GM12878 (cell line): ENCODE results near the gene RGSL1. TPM values are rescaled to one million over a fixed set of nuclear protein-coding genes. Genes with fewer than 3 reads are reported as not detected.

Source experiments
- ATF2 ChIP-seq: IDR thresholded peaks from 2 replicates; pipeline ENCODE4 v1.6.1; 2012; ENCODE audit warnings: low read length, inconsistent platforms
- ATF7 ChIP-seq: fragments of 450-650 bp; IDR thresholded peaks from 2 replicates; pipeline ENCODE4 v1.6.1; 2016; ENCODE audit warnings: low read depth, mild to moderate bottlenecking
- CBX5 ChIP-seq: sonication (generic); IDR thresholded peaks from 2 replicates; pipeline ENCODE4 v1.6.1; 2016; ENCODE audit warnings: low read depth, moderate library complexity, mild to moderate bottlenecking, inconsistent platforms
- JUNB ChIP-seq: IDR thresholded peaks from 2 replicates; pipeline ENCODE4 v1.6.1; 2016; ENCODE audit warnings: antibody characterized with exemption, mild to moderate bottlenecking
- KAT2A ChIP-seq: conservative IDR thresholded peaks from 2 replicates; pipeline ENCODE4 v1.6.1; 2011; ENCODE audit warnings: low read depth, low read length; ENCODE audit not compliant: control insufficient read depth
- NBN ChIP-seq: fragments of 450-650 bp; IDR thresholded peaks from 2 replicates; pipeline ENCODE4 v1.6.1; 2016
- NFYA ChIP-seq: IDR thresholded peaks from 2 replicates; pipeline ENCODE4 v1.6.1; 2011; ENCODE audit warnings: low read depth, mild to moderate bottlenecking, low read length, improper control_type of control experiment, borderline replicate concordance
- NR2C1 ChIP-seq: fragments of 450-650 bp; IDR thresholded peaks from 2 replicates; pipeline ENCODE4 v1.6.1; 2017; ENCODE audit warnings: antibody characterized with exemption, mild to moderate bottlenecking, moderate library complexity
- NRF1 ChIP-seq: conservative IDR thresholded peaks from 2 replicates; pipeline ENCODE4 v1.6.1; 2011; ENCODE audit warnings: mild to moderate bottlenecking, low read depth, low read length, improper control_type of control experiment
- SPI1 ChIP-seq: IDR thresholded peaks from 2 replicates; pipeline ENCODE4 v1.6.1; 2011; ENCODE audit warnings: low read depth, mild to moderate bottlenecking, low read length, moderate library complexity, borderline replicate concordance; ENCODE audit not compliant: insufficient read depth
- SREBF2 ChIP-seq: IDR thresholded peaks from 2 replicates; pipeline ENCODE4 v1.6.1; 2012; ENCODE audit warnings: mild to moderate bottlenecking, low read length
- STAT3 ChIP-seq: IDR thresholded peaks from 2 replicates; pipeline ENCODE4 v1.6.1; 2011; ENCODE audit warnings: low read depth, low read length, improper control_type of control experiment
- YBX1 ChIP-seq: fragments of 450-650 bp; IDR thresholded peaks from 2 replicates; pipeline ENCODE4 v1.6.1; 2016; ENCODE audit warnings: antibody characterized with exemption
- ZNF24 ChIP-seq: fragments of 450-650 bp; IDR thresholded peaks from 2 replicates; pipeline ENCODE4 v1.6.1; 2017; ENCODE audit warnings: antibody characterized with exemption, mild to moderate bottlenecking
- polyA plus RNA-seq, 11 experiments: library from polyadenylated mRNA; depleted of rRNA in 4 of 11; unstranded in 6 of 11; stranded (reverse) in 5 of 11; fragments of >200 nt; fragmentation: Nextera tagmentation in 4 of 11; fragmentation: Illumina TruSeq in 1 of 11; extraction: Ambion mirVana in 4 of 11; extraction: Trizol in 1 of 11; gene quantifications; 1 replicate in 1 of 11; 2 replicates in 10 of 11; pipeline versions ENCODE4 v1.2.1 to v1.2.3, GENCODE V29; 2011 to 2016; ENCODE audit warnings: inconsistent platforms in 2 of 11, missing spikeins in 2 of 11, low read depth in 1 of 11
- total RNA-seq, 4 experiments: library from RNA; depleted of rRNA in 3 of 4; stranded (reverse); fragments of >200 nt in 3 of 4; fragmentation: Illumina TruSeq in 1 of 4; extraction: Trizol in 1 of 4; gene quantifications; 2 replicates each; pipeline versions ENCODE4 v1.2.1 to v1.2.3, GENCODE V29; 2013 to 2021
- TF ChIP-seq, protein P1 (sequence below): fragments of 150-350 bp; IDR thresholded peaks from 2 replicates; pipeline ENCODE4 v1.6.1; 2014; ENCODE audit warnings: mild to moderate bottlenecking, low read depth, low read length
- TF ChIP-seq, protein P2 (sequence below): IDR thresholded peaks from 2 replicates; pipeline ENCODE4 v1.6.1; 2011; ENCODE audit warnings: low read depth, mild to moderate bottlenecking, low read length, moderate library complexity, borderline replicate concordance; ENCODE audit errors: extremely low read depth
- TF ChIP-seq, protein P3 (sequence below): IDR thresholded peaks from 2 replicates; pipeline ENCODE4 v1.6.1; 2011; ENCODE audit warnings: borderline replicate concordance, low read depth, mild to moderate bottlenecking, moderate library complexity, mixed read lengths, low read length; ENCODE audit not compliant: insufficient read depth; ENCODE audit errors: extremely low read length

The RGSL1 gene
- total and polyA plus RNA-seq, 10 of the 15 experiments (the other 5 are each of a cell fraction or from before 2014, with no cell fraction given): 0.05 to 0.28 (median 0.27) TPM; not detected in 5

- TF ChIP-seq, protein P1, sequence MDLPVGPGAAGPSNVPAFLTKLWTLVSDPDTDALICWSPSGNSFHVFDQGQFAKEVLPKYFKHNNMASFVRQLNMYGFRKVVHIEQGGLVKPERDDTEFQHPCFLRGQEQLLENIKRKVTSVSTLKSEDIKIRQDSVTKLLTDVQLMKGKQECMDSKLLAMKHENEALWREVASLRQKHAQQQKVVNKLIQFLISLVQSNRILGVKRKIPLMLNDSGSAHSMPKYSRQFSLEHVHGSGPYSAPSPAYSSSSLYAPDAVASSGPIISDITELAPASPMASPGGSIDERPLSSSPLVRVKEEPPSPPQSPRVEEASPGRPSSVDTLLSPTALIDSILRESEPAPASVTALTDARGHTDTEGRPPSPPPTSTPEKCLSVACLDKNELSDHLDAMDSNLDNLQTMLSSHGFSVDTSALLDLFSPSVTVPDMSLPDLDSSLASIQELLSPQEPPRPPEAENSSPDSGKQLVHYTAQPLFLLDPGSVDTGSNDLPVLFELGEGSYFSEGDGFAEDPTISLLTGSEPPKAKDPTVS: no peak
- TF ChIP-seq, protein P2, sequence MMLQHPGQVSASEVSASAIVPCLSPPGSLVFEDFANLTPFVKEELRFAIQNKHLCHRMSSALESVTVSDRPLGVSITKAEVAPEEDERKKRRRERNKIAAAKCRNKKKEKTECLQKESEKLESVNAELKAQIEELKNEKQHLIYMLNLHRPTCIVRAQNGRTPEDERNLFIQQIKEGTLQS: no peak
- TF ChIP-seq, protein P3, sequence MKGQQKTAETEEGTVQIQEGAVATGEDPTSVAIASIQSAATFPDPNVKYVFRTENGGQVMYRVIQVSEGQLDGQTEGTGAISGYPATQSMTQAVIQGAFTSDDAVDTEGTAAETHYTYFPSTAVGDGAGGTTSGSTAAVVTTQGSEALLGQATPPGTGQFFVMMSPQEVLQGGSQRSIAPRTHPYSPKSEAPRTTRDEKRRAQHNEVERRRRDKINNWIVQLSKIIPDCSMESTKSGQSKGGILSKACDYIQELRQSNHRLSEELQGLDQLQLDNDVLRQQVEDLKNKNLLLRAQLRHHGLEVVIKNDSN: no peak
- TF ChIP-seq SREBF2 (no peak), NR2C1 (no peak), JUNB (peak; percentile 82), YBX1 (no peak), KAT2A (no peak), CBX5 (peak; percentile 72; the same call in 1 of the 2 replicates), ATF2 (peak; percentile 91; the same call in 1 of the 2 replicates), ZNF24 (no peak), NFYA (no peak), ATF7 (peak; percentile 75), NRF1 (no peak), STAT3 (peak; percentile 68; the same call in 1 of the 2 replicates), SPI1 (peak; percentile 78; the same call in 1 of the 2 replicates), NBN (peak; percentile 62; the same call in 1 of the 2 replicates)
Observed at GRCh38 chr1:182426442-182427430, 23.2 kb upstream of the RGSL1 start (continued).
